ENCODE data around the gene ERF.

The ERF gene

GRCh38 chr19:42292042-42292960 is 37.4 kb upstream of the ERF start:
- H3K4me3 ChIP-seq (ENCODE audit: low read depth, low read length), result no peak overlapping the region
- no peak for DNase-seq (ENCODE audit: low read depth)
- TF ChIP-seq MYC (IDR thresholded peaks at IDR 0.05; ENCODE audit: low read depth, low read length), result no peak
- TF ChIP-seq CTCF (IDR thresholded peaks at IDR 0.05; ENCODE audit: low read depth, low read length), result no peak
- TF ChIP-seq POLR2A (IDR thresholded peaks at IDR 0.05; ENCODE audit: extremely low read depth, insufficient read length), result no peak
- TF ChIP-seq MAX (IDR thresholded peaks at IDR 0.05; ENCODE audit: low read depth, low read length), result no peak

- TF ChIP-seq MYC (IDR thresholded peaks at IDR 0.05; ENCODE audit: low read depth, low read length), result no peak
- no peak for DNase-seq (ENCODE audit: low read depth)
- no peak overlapping the region for H3K4me3 ChIP-seq (ENCODE audit: low read depth, low read length)
Observed at GRCh38 chr19:42291435-42291810, 36.5 kb upstream of the ERF start.

GRCh38 chr19:42290523-42291434 is 35.9 kb upstream of the ERF start:
- peak; percentile 67 for TF ChIP-seq CTCF (IDR thresholded peaks at IDR 0.05; ENCODE audit: low read depth, low read length)
- no peak for TF ChIP-seq MAX (IDR thresholded peaks at IDR 0.05; ENCODE audit: low read depth, low read length)
- no peak for TF ChIP-seq POLR2A (IDR thresholded peaks at IDR 0.05; ENCODE audit: extremely low read depth, insufficient read length)
- peak; percentile 58 for DNase-seq (ENCODE audit: low read depth)
- no peak overlapping the region for H3K4me3 ChIP-seq (ENCODE audit: low read depth, low read length)

GRCh38 chr19:42290136-42290522 is 35.2 kb upstream of the ERF start:
- no peak overlapping the region for H3K4me3 ChIP-seq (ENCODE audit: low read depth, low read length)
- TF ChIP-seq POLR2A (IDR thresholded peaks at IDR 0.05; ENCODE audit: extremely low read depth, insufficient read length) (no peak), MAX (IDR thresholded peaks at IDR 0.05; ENCODE audit: low read depth, low read length) (no peak), MYC (IDR thresholded peaks at IDR 0.05; ENCODE audit: low read depth, low read length) (no peak), CTCF (IDR thresholded peaks at IDR 0.05; ENCODE audit: low read depth, low read length) (no peak)
- DNase-seq (ENCODE audit: low read depth), result no peak

- TF ChIP-seq MAX (IDR thresholded peaks at IDR 0.05; ENCODE audit: low read depth, low read length) (no peak), MYC (IDR thresholded peaks at IDR 0.05; ENCODE audit: low read depth, low read length) (no peak), CTCF (IDR thresholded peaks at IDR 0.05; ENCODE audit: low read depth, low read length) (no peak), POLR2A (IDR thresholded peaks at IDR 0.05; ENCODE audit: extremely low read depth, insufficient read length) (no peak)
- no peak for DNase-seq (ENCODE audit: low read depth)
- no peak overlapping the region for H3K4me3 ChIP-seq (ENCODE audit: low read depth, low read length)
Observed at GRCh38 chr19:42289556-42290041, 34.7 kb upstream of the ERF start.
